Liver (tissue), 9 donors: Measurements from ENCODE around the gene CDK11B. TPM values are rescaled to one million over a fixed set of nuclear protein-coding genes. Genes with fewer than 3 reads are reported as not detected.

Experiments used
- DNase-seq: peaks from one replicate; pipeline ENCODE4 v3.0.0-alpha.2; 2017; ENCODE audit warnings: low spot score
- H3K27ac ChIP-seq, 2 donors: one replicate each; pipeline ENCODE4 v1.7.0; 2013; ENCODE audit warnings: inconsistent platforms in 2 of 2, low read length in 2 of 2, control low read depth in 1 of 2, low read depth in 1 of 2, mild to moderate bottlenecking in 1 of 2
- H3K27me3 ChIP-seq, 4 donors: one replicate each; pipeline versions ENCODE4 v1.6.1 to v1.7.0; 2013; ENCODE audit warnings: low read length in 3 of 4, inconsistent platforms in 1 of 4, mild to moderate bottlenecking in 1 of 4, moderate library complexity in 1 of 4; ENCODE audit not compliant: control insufficient read depth in 4 of 4, insufficient read depth in 4 of 4
- H3K36me3 ChIP-seq, 4 donors: one replicate each; pipeline versions ENCODE4 v1.6.1 to v1.7.0; 2013; ENCODE audit warnings: low read length in 3 of 4, mild to moderate bottlenecking in 3 of 4, low read depth in 1 of 4, moderate library complexity in 1 of 4; ENCODE audit not compliant: control insufficient read depth in 4 of 4, insufficient read depth in 3 of 4
- H3K4me1 ChIP-seq, 4 donors: one replicate each; pipeline versions ENCODE4 v1.6.1 to v1.7.0; 2013; ENCODE audit warnings: low read length in 3 of 4, mild to moderate bottlenecking in 3 of 4, moderate library complexity in 1 of 4; ENCODE audit not compliant: control insufficient read depth in 4 of 4, insufficient read depth in 4 of 4
- H3K4me3 ChIP-seq, 3 donors: one replicate each; pipeline versions ENCODE4 v1.6.1 to v1.7.0; 2013; ENCODE audit warnings: low read length in 3 of 3, control low read depth in 1 of 3, low read depth in 1 of 3, mild to moderate bottlenecking in 1 of 3
- H3K9ac ChIP-seq, 2 donors: one replicate each; pipeline ENCODE4 v1.7.0; 2013; ENCODE audit warnings: low read length in 2 of 2, mild to moderate bottlenecking in 2 of 2, moderate library complexity in 2 of 2, control low read depth in 1 of 2, low read depth in 1 of 2
- H3K9me3 ChIP-seq, 4 donors: one replicate each; pipeline versions ENCODE4 v1.6.1 to v1.7.0; 2013; ENCODE audit warnings: low read length in 3 of 4; ENCODE audit not compliant: control insufficient read depth in 4 of 4
- ATF3 ChIP-seq: IDR thresholded peaks from 2 replicates; pipeline ENCODE4 v1.6.1; 2016; ENCODE audit warnings: antibody characterized with exemption
- CTCF ChIP-seq: fragments of 150-350 bp; IDR thresholded peaks from 2 replicates; pipeline ENCODE4 v1.5.1; 2017; ENCODE audit warnings: improper control_type of control experiment, low read depth, low read length; ENCODE audit not compliant: missing input control
- EGR1 ChIP-seq, 2 donors: IDR thresholded peaks; 2 replicates each; pipeline ENCODE4 v1.6.1; 2016 to 2018; ENCODE audit warnings: antibody characterized with exemption in 2 of 2, low read depth in 2 of 2
- FOXA1 ChIP-seq: IDR thresholded peaks from 2 replicates; pipeline ENCODE4 v1.6.1; 2016; ENCODE audit warnings: antibody characterized with exemption
- GABPA ChIP-seq, 2 donors: IDR thresholded peaks in 1 of 2; conservative IDR thresholded peaks in 1 of 2; 2 replicates each; pipeline ENCODE4 v1.6.1; 2016; ENCODE audit warnings: antibody characterized with exemption in 2 of 2, mild to moderate bottlenecking in 1 of 2, moderate library complexity in 1 of 2
- HNF4G ChIP-seq: IDR thresholded peaks from 2 replicates; pipeline ENCODE4 v1.6.1; 2016; ENCODE audit warnings: antibody characterized with exemption
- JUND ChIP-seq, 2 donors: IDR thresholded peaks; 2 replicates each; pipeline ENCODE4 v1.6.1; 2016; ENCODE audit warnings: antibody characterized with exemption in 2 of 2
- NR2F2 ChIP-seq: IDR thresholded peaks from 2 replicates; pipeline ENCODE4 v1.6.1; 2016; ENCODE audit warnings: antibody characterized with exemption
- RAD21 ChIP-seq, 2 donors: IDR thresholded peaks; 2 replicates each; pipeline ENCODE4 v1.6.1; 2016; ENCODE audit warnings: antibody characterized with exemption in 2 of 2, mild to moderate bottlenecking in 2 of 2
- REST ChIP-seq: IDR thresholded peaks from 2 replicates; pipeline ENCODE4 v1.6.1; 2016; ENCODE audit warnings: antibody characterized with exemption, mild to moderate bottlenecking
- ZBTB33 ChIP-seq: IDR thresholded peaks from 2 replicates; pipeline ENCODE4 v1.6.1; 2016; ENCODE audit warnings: antibody characterized with exemption
- WGBS: extraction: QIAGEN DNeasy Blood & Tissue Kit; methylation state at CpG from one replicate; pipeline ENCODE4 v1.1.7; 2013; 5-methylcytosine and 5-hydroxymethylcytosine counted together
- polyA plus RNA-seq, 2 donors: library from polyadenylated mRNA; stranded (reverse) in 1 of 2; unstranded in 1 of 2; fragments of 200-250 nt in 1 of 2; fragments of >200 nt in 1 of 2; fragmentation: Nextera tagmentation in 1 of 2; extraction: Ambion mirVana in 1 of 2; gene quantifications; one replicate each; pipeline versions ENCODE4 v1.2.1 to v1.2.3, GENCODE V29; 2013 to 2015
- total RNA-seq, 2 donors: library from RNA; depleted of rRNA; stranded (reverse); fragments of >200 nt; gene quantifications; one replicate each; pipeline ENCODE4 v1.2.3, GENCODE V29; 2014
- donor health status: healthy.
- donor health status: healthy.
- donor health status: healthy.
- donor health status: healthy.
- donor health status: healthy.

Gene CDK11B
- total and polyA plus RNA-seq, 4 donors = 5.1 to 12.2 (median 7.4) TPM

GRCh38 chr1:1687846-1688245, 29.0 kb upstream of the CDK11B start:
- 94% methylated on average over 9 of the region's 9 CpGs for WGBS
- TF ChIP-seq NR2F2 (no peak), GABPA (IDR thresholded peaks at IDR 0.05 in 1 of 2, conservative IDR thresholded peaks at IDR 0.05 in 1 of 2) (no peak)
- H3K27ac ChIP-seq = no peak overlapping the region
- no peak overlapping the region for H3K9ac ChIP-seq
- no peaks in the 10 kb centered on the region for H3K9me3 ChIP-seq
- no peak overlapping the region for H3K4me3 ChIP-seq
- H3K4me1 ChIP-seq = peaks cover 0 to 2% (median 0%) of the 10 kb centered on the region in 4 donors
- peaks cover 0 to 2% (median 0%) of the 10 kb centered on the region in 4 donors for H3K36me3 ChIP-seq
- H3K27me3 ChIP-seq = no peaks in the 10 kb centered on the region
- no peak for DNase-seq

- 95% methylated on average over 28 of the region's 28 CpGs for WGBS
- no peaks in the 10 kb centered on the region for H3K27me3 ChIP-seq
- TF ChIP-seq JUND (IDR thresholded peaks at IDR 0.05) (no peak), RAD21 (IDR thresholded peaks at IDR 0.05) (no peak), EGR1 (IDR thresholded peaks at IDR 0.05; ENCODE audit: low read depth in 2 of 2) (no peak), REST (no peak), FOXA1 (no peak), ATF3 (no peak), NR2F2 (no peak)
- H3K9ac ChIP-seq = no peak overlapping the region
- DNase-seq = no peak
- H3K36me3 ChIP-seq = peaks cover 0 to 3% (median 0%) of the 10 kb centered on the region in 4 donors
- no peak overlapping the region for H3K27ac ChIP-seq
- H3K4me1 ChIP-seq = peaks cover 1 to 3% (median 2%) of the 10 kb centered on the region in 4 donors
- no peaks in the 10 kb centered on the region for H3K9me3 ChIP-seq
- no peak overlapping the region for H3K4me3 ChIP-seq
Observed at GRCh38 chr1:1684031-1684681, 25.4 kb upstream of the CDK11B start.

GRCh38 chr1:1683104-1683905, 24.5 kb upstream of the CDK11B start:
- H3K9me3 ChIP-seq = no peaks in the 10 kb centered on the region
- 86% methylated on average over 26 of the region's 26 CpGs for WGBS
- TF ChIP-seq ATF3 (no peak), CTCF (no peak), ZBTB33 (no peak), FOXA1 (no peak), HNF4G (no peak)
- H3K36me3 ChIP-seq = peaks cover 0 to 3% (median 0%) of the 10 kb centered on the region in 4 donors
- H3K4me1 ChIP-seq = peaks cover 5 to 11% (median 10%) of the 10 kb centered on the region in 4 donors
- H3K4me3 ChIP-seq = no peak overlapping the region
- no peaks in the 10 kb centered on the region for H3K27me3 ChIP-seq
- no peak for DNase-seq
- H3K27ac ChIP-seq = no peak overlapping the region
- no peak overlapping the region for H3K9ac ChIP-seq
